OCI-LY3 (cell line): ENCODE measurements around the gene NELL1.

ENCODE experiments used
- H2AFZ ChIP-seq: fragments of 200-600, 300-600 bp; shearing (Covaris generic); 2 replicates; pipeline ENCODE4 v1.6.0; 2014; ENCODE audit warnings: antibody characterized with exemption, low read depth, low read length
- H3K27ac ChIP-seq: fragments of 200-600, 300-600 bp; sonication (generic); 2 replicates; pipeline ENCODE4 v1.5.1; 2014; ENCODE audit warnings: mild to moderate bottlenecking, low read length, moderate library complexity, mixed read lengths
- H3K27me3 ChIP-seq: fragments of 200-600, 300-600 bp; sonication (generic); 2 replicates; pipeline ENCODE4 v1.6.1; 2014; ENCODE audit warnings: low read depth, low read length, mixed read lengths
- H3K36me3 ChIP-seq: fragments of 200-600, 300-600 bp; sonication (generic); replicated peaks from 2 replicates; pipeline ENCODE3; 2014; ENCODE audit warnings: low read depth, low read length, mixed read lengths
- H3K4me1 ChIP-seq: fragments of 300-600, 200-600 bp; sonication (generic); 2 replicates; pipeline ENCODE4 v1.6.1; 2014; ENCODE audit warnings: low read length, mixed read lengths
- H3K4me2 ChIP-seq: fragments of 200-600, 300-600 bp; sonication (generic); 2 replicates; pipeline ENCODE4 v1.6.1; 2014; ENCODE audit warnings: low read length, mixed read lengths
- H3K4me3 ChIP-seq: fragments of 300-600, 200-600 bp; sonication (generic); 2 replicates; pipeline ENCODE4 v1.5.1; 2014; ENCODE audit warnings: antibody characterized with exemption, mild to moderate bottlenecking, low read length, moderate library complexity
- H3K79me2 ChIP-seq: fragments of 300-600, 200-600 bp; shearing (Covaris generic); 2 replicates; pipeline ENCODE4 v1.6.1; 2014; ENCODE audit warnings: mild to moderate bottlenecking, low read length, mixed read lengths
- H3K9ac ChIP-seq: fragments of 300-600, 200-600 bp; shearing (Covaris generic); 2 replicates; pipeline ENCODE4 v1.6.0; 2014; ENCODE audit warnings: mild to moderate bottlenecking, low read length, moderate library complexity
- H3K9me3 ChIP-seq: fragments of 200-600, 300-600 bp; shearing (Covaris generic); 2 replicates; pipeline ENCODE4 v1.6.1; 2014; ENCODE audit warnings: low read length, mixed read lengths; ENCODE audit not compliant: insufficient read depth
- H4K20me1 ChIP-seq: fragments of 200-600, 300-600 bp; sonication (generic); 2 replicates; pipeline ENCODE4 v1.6.1; 2016; ENCODE audit warnings: low read length, mixed read lengths; ENCODE audit not compliant: insufficient read depth
- EZH2phosphoT487 ChIP-seq: fragments of 200-600 bp; shearing (Covaris generic); IDR thresholded peaks from 2 replicates; pipeline ENCODE4 v1.6.1; 2018; ENCODE audit warnings: antibody characterized with exemption, mixed run types, low read depth
- TF ChIP-seq, protein P1 (sequence below): fragments of 200-600, 300-600 bp; sonication (generic); IDR thresholded peaks from 2 replicates; pipeline ENCODE4 v1.5.1; 2014; ENCODE audit warnings: antibody characterized with exemption, low read length, low read depth

NELL1 gene

GRCh38 chr11:20652150-20652806, 17.1 kb upstream of the NELL1 start:
- Histone ChIP-seq H3K36me3 (no peaks in the 10 kb centered on the region), H3K79me2 (no peaks in the 10 kb centered on the region), H3K4me1 (no peaks in the 10 kb centered on the region), H3K9me3 (no peaks in the 10 kb centered on the region), H3K9ac (no peak overlapping the region), H4K20me1 (no peaks in the 10 kb centered on the region), H3K27ac (no peak overlapping the region), H2AFZ (no peak overlapping the region), H3K4me3 (no peak overlapping the region), H3K27me3 (peaks cover 7% of the 10 kb centered on the region), H3K4me2 (no peak overlapping the region)
- TF ChIP-seq, protein P1, sequence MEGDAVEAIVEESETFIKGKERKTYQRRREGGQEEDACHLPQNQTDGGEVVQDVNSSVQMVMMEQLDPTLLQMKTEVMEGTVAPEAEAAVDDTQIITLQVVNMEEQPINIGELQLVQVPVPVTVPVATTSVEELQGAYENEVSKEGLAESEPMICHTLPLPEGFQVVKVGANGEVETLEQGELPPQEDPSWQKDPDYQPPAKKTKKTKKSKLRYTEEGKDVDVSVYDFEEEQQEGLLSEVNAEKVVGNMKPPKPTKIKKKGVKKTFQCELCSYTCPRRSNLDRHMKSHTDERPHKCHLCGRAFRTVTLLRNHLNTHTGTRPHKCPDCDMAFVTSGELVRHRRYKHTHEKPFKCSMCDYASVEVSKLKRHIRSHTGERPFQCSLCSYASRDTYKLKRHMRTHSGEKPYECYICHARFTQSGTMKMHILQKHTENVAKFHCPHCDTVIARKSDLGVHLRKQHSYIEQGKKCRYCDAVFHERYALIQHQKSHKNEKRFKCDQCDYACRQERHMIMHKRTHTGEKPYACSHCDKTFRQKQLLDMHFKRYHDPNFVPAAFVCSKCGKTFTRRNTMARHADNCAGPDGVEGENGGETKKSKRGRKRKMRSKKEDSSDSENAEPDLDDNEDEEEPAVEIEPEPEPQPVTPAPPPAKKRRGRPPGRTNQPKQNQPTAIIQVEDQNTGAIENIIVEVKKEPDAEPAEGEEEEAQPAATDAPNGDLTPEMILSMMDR, result no peak
- no peak for TF ChIP-seq EZH2phosphoT487

GRCh38 chr11:20654038-20654437, 15.3 kb upstream of the NELL1 start:
- Histone ChIP-seq H3K9me3 (no peaks in the 10 kb centered on the region), H3K9ac (no peak overlapping the region), H2AFZ (no peak overlapping the region), H3K27ac (no peak overlapping the region), H3K36me3 (no peaks in the 10 kb centered on the region), H3K79me2 (no peaks in the 10 kb centered on the region), H3K27me3 (peaks cover 7% of the 10 kb centered on the region), H3K4me3 (no peak overlapping the region), H3K4me1 (no peaks in the 10 kb centered on the region), H3K4me2 (no peak overlapping the region), H4K20me1 (no peaks in the 10 kb centered on the region)
- TF ChIP-seq, protein P1, result no peak

DNA sequence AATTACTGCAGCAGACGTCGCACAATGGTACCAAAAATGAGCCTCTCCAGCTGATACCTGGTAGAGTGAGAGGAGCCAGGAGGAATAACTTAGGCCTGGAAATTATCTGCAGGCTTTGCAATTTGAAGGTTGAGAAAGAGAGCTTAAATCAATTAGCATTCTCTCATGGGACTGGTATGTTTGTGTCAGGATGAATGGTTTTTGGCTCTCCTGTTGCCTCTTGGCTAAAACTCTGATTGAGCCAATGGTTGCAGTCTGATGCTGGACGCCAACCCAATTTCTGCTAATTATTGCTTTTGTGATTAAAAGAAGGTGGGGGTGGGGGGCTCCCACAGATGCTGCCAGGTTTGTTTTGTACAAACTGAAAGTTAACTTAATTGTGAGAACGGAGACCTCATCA, 12.5 kb upstream of the NELL1 start:
- no peaks in the 10 kb centered on the region for H3K4me1 ChIP-seq
- H3K27ac ChIP-seq, result no peak overlapping the region
- H3K27me3 ChIP-seq, result peaks cover 7% of the 10 kb centered on the region
- no peak for TF ChIP-seq EZH2phosphoT487
- TF ChIP-seq, protein P1, result no peak
- H3K79me2 ChIP-seq, result no peaks in the 10 kb centered on the region
- no peaks in the 10 kb centered on the region for H4K20me1 ChIP-seq
- H3K9me3 ChIP-seq, result no peaks in the 10 kb centered on the region
- no peak overlapping the region for H3K4me3 ChIP-seq
- no peak overlapping the region for H3K4me2 ChIP-seq
- H2AFZ ChIP-seq, result no peak overlapping the region
- H3K36me3 ChIP-seq, result no peaks in the 10 kb centered on the region
- H3K9ac ChIP-seq, result no peak overlapping the region

DNA sequence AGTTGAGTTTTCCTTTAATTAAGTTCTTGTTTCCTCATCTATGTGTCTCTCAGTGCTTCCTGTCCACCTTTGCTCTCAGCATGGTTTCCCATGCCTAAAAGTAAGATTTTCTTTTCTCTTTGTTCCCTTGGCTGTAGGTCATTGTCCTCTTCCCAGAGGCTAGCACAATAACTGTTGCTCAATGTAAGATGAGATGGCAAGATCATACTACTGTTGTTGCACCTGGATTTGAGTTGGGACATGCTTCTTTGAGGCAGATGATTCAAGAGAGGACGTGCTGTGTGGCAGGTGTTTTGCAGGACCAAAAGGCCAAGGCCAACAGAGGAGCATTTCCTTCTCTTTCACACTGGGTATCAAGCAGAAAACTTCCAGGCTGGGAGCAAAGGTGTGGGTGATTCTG, 11.3 kb upstream of the NELL1 start:
- no peak overlapping the region for H3K4me2 ChIP-seq
- H4K20me1 ChIP-seq, result no peaks in the 10 kb centered on the region
- H3K4me3 ChIP-seq, result no peak overlapping the region
- no peaks in the 10 kb centered on the region for H3K79me2 ChIP-seq
- no peak overlapping the region for H2AFZ ChIP-seq
- no peak overlapping the region for H3K27ac ChIP-seq
- H3K27me3 ChIP-seq, result peaks cover 3% of the 10 kb centered on the region
- no peaks in the 10 kb centered on the region for H3K36me3 ChIP-seq
- no peaks in the 10 kb centered on the region for H3K4me1 ChIP-seq
- no peak for TF ChIP-seq EZH2phosphoT487
- TF ChIP-seq, protein P1, result no peak
- no peaks in the 10 kb centered on the region for H3K9me3 ChIP-seq
- H3K9ac ChIP-seq, result no peak overlapping the region
